ENCODE results near the gene TCAF1. TPM values are rescaled to one million over a fixed set of nuclear protein-coding genes. Genes with fewer than 3 reads are reported as not detected.

The TCAF1 gene
- total RNA-seq, 6 donors from 2014 or later: 17.8 to 40.1 (median 26.5) TPM

Other genes starting within 250 kb of the TCAF1 start
- gene CTAGE6, start 144.5 kb downstream of the TCAF1 start, total RNA-seq: 10 to 100 TPM in 1 of 6 donors, 1 to 10 TPM in 1, under 1 TPM in 3, not detected in 1; 0.33 to 13.6 (median 0.91) TPM
- gene OR2F2, start 33.1 kb upstream of the TCAF1 start, total RNA-seq: not detected
- gene OR2F1, start 52.7 kb upstream of the TCAF1 start, total RNA-seq: not detected
- not detected for gene OR6B1, start 98.1 kb upstream of the TCAF1 start, total RNA-seq
- not detected for gene OR2A5, start 146.8 kb upstream of the TCAF1 start, total RNA-seq
- not detected for gene OR2A25, start 167.6 kb upstream of the TCAF1 start, total RNA-seq
- gene OR2A12, start 184.1 kb upstream of the TCAF1 start, total RNA-seq: not detected
- gene OR2A2, start 207.4 kb upstream of the TCAF1 start, total RNA-seq: not detected
- not detected for gene OR2A14, start 221.0 kb upstream of the TCAF1 start, total RNA-seq